Skin of body (tissue), 3 donors: ENCODE measurements around the gene AFTPH. TPM values are rescaled to one million over a fixed set of nuclear protein-coding genes. Genes with fewer than 3 reads are reported as not detected.
A peak's percentile ranks its signal among the peaks of the same experiment; 100 is the strongest.

Source experiments
- DNase-seq: peaks from one replicate; lab custom pipeline; 2025; lab: John Stamatoyannopoulos, UW
- small RNA-seq: library from RNA; depleted of rRNA; stranded (forward); fragments of <200 nt; gene quantifications from one replicate; pipeline ENCODE3, GENCODE V24; 2014; ENCODE audit warnings: low replicate concordance
- total RNA-seq: library from RNA; depleted of rRNA; stranded (reverse); fragments of >200 nt; gene quantifications from one replicate; pipeline ENCODE4 v1.2.3, GENCODE V29; 2014

Gene AFTPH
- total RNA-seq, 1 donor from 2014 or later = 55.1 TPM

DNA sequence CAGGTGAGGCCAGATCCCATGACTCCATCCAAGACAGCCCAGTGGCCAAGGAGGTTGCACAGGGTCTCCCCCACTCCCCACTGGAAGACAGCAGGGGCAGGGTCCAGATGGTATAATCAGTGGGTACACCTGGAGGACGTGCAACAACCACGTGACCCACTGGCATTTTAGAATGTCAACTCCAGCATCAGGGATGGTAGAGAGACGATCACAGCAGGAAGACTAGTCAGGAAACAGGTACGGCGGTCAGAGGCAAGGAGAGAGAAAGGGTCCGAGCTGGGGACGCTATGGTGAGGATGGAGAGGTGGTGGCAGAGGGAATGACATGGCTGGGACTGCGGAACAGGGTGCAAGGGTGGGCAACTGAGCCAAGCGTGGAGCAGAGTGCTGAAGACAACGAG lies 106.6 kb downstream of the AFTPH start:
- DNase-seq = no peak

DNA sequence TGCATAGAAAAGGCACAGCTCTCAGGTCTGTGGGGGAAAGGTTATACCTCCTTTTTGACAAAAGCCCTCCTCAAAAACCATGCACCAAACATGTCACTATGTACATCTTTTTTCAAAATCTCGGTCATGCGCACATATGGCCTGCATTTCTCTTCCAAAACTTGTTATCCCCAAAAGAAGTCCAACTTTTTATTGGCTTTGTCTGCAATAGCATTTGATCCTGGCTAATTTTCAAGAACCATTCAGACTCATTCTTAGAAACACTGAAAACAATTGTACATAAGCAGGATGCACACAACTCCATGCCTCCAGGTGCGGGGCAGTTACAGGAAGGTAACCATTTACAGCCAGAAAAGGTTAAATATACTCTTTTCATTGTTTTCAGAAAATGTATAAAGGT lies 107.6 kb downstream of the AFTPH start:
- peak; percentile 11 for DNase-seq

DNA sequence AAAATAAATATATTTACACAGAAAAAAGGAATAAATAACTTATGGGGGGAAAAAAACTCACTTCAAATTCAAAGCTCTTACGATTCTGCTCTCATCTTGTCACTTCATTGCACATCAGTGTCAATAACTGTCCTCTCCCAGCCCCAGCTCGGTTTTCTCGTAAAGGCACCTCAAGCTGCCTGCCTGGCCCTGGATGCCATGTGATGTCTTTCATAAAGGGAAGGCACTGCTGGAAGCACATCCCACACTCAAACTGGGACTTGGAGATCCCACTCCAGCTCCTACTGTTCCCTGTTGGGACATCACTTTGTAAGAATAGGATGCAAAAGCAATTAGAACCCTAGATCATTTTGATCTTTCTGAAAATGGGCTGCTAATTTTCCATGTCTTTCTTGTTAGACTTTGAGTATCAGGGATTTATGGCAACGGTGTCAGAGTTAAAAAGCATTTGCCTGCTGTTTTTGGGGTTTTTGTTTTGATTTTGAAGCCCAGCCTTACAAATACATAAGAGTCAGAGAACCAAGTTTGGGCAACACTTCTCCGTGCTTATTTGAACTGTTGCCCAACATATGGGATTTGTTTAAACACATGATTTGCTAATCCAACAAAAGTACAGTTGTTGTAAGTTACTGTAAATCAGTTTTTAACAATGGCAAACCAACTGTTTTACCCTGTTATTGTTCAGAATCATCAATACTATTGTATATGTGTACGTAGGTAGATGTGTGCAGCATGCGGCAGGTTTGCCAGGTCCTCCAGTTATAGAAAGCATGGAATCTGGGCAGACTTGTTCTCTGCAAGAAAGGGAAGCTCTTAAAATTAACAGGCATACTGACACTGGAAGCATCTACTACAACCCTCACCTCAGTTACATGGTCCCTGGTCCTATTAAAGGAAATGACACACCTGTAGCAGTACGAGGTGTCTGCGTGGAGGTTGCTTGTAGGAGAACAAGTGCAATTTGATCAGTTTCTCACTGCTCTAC lies 109.0 kb downstream of the AFTPH start:
- DNase-seq = peak; percentile 77

DNA sequence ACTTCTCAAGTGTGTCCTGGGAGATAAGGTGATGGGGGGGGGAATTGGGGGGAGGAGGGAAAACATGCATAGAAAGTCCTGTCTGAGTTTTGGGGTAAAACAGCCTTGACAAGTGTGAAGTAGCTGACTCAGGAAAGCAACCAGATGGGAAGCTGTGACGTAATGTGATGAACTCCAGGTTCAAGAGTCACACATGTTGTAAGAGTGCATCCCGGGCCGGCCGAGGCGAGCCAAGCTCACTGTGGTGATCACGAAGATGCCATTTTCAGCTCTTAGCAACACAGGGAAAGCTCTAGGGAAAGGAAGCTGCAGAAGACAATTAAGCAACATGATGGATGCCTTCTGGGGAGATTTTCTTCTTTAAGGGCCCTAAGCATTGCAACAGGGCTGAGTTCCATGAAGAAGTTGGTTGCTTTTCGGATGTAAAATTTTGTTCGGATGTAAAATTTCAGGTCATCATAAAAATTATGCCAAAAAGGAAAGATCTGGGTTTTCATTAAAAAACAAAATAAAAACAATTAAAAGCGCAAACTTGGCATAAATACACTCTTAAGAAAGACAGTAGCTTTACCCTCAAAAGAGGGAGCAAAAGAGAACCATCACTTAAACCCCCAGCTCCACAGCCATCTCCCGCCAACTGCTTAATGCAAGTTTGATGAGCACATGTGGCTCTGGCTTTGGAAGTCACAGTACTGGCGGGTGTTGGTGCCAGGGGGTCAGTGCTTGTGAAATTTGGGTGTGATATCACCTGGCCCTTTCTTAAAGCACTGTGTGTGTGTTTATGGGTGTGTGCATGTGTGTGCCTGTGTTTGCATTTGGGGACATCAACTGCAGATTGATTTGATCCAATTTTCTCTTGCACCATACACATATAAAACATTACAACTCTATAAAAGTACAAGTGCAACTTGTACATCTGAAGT lies 110.5 kb downstream of the AFTPH start:
- DNase-seq = peak; percentile 47

DNA sequence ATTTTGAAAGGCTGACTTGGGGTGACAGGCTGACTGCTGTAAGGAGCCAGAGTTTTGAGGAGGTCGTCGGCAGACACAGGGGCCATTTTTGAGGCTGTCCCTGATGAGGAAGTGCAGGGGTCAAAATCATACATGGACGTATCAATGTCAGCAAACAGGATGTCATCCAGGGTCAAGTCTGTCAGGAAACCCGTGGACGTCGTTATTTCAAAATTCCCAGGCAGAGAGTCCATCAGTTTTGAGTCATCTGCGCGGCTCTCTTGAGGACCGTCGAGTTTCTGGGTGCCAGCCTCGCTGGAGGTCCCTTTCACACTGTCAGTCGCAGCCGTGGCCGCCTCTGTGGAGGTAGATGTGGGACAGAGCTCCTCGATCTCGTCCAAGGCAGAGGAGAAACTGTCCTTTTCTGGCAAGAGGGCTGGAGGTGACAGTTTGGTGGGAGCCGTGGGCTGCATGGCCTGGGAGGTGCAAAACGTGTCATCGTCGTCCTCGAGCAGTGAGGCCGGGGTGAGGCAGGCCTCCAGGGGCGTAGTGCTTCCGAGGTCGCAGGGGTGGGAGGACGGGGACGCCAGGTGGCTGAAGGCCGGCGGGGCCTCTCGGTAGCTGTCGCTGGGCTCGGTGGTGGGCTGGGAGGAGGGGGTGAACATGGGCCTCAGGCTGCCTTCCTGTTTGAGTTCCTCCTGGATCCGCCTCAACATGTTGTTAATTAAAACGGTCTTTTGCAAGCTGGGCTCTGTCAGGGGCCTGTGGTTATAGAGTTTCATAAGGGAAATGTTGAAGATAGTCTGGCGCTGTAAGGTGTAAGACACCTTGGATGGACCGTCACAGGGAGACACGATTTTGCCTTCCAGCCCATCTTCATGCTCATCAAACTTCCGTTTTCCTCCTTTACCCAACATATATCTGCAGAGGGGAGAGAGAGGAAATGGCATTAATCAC lies 112.1 kb downstream of the AFTPH start:
- DNase-seq = peak; percentile 8

DNA sequence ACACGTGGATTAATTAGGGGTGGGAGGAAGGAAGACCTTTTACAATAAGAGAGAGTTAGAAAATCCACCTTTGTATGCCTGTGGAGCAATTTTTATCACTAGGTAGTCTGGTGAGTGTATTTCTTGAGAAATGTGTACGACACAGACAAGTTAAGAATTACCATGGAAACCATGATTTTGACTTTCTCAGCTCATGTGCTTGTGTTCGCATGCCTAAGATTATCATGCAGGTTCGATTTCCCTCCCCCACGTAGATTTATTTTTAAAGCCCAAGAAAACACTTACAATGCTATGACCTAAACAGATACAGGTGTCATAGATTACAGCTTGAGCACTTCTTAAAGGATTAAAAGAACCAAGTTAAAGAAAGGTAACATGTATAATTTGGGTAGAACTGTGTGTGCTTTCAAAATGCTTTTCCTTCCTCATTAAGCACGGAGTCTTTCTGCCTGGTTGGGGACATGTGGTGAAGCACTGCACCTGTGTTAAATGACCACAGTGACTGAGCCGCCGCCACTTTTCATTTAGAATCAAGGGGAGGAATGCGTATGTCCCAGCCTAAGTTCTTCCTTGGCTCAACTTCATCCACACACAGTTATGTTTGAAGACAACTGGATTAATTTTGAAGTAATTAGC lies 113.0 kb downstream of the AFTPH start:
- no peak for DNase-seq

DNA sequence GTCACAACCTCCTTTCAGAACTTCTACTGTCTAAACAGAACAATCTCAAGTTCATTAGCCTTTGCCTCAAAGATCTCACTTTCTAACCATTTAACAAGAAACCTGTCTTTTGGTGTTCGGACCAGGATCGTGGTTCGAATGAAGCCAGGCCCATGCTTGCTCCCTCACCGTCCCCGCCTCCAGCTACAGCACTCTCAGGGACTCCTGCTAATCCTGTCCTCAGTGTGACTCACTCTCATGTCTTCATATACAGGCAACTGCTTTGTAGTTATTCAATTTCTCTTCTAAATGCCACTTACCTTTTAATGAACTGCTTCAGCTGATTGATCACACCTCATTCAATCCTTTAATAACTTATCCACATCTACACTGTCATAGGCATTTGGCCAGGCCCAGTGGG lies 113.8 kb downstream of the AFTPH start:
- no peak for DNase-seq

DNA sequence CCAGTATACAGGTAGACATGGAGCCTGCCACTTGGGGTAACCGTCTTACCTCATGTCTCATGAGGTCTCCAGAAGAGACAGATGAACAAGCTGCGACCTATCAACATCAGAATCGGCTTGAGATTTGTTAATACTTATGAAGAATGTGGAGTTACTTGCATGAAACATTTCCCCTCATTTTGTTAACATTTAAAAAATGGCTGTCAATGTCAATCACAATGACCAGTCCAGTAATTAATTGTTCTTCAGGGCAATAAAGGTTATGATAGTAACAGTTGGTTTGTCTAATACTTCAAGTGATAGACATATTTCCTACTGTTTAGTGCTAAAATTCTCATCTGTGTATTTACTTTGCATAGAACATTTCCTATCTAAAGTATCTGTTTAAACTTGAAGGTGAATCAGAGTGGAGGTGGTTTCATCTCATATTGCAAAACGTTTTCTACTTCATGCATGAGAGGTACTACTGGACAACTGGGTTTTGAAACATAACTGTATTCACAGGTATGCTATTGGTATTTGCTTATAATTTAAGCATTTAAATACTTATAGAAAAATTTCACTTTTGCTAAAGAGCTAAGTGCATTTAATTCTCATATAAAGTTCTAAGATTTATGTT lies 114.5 kb downstream of the AFTPH start:
- DNase-seq = no peak

DNA sequence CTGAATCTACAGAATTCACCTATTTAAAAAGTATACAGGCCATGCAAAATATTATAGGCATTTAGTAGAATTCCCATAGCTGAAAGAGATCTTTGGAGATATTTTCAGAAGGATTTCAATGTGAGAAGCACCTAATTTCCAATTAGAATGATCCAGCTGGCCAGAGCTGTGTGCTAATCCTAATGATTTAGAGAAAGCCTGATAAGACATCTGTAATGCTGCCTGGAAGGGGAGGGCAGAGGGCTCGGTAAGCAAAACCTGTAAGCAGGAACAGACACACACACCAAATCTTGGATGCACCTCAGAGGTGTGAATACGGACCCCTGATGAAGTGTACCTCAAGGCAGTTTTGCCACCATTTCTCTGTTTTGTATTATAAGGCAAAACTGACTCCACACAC lies 115.6 kb downstream of the AFTPH start:
- DNase-seq = no peak

DNA sequence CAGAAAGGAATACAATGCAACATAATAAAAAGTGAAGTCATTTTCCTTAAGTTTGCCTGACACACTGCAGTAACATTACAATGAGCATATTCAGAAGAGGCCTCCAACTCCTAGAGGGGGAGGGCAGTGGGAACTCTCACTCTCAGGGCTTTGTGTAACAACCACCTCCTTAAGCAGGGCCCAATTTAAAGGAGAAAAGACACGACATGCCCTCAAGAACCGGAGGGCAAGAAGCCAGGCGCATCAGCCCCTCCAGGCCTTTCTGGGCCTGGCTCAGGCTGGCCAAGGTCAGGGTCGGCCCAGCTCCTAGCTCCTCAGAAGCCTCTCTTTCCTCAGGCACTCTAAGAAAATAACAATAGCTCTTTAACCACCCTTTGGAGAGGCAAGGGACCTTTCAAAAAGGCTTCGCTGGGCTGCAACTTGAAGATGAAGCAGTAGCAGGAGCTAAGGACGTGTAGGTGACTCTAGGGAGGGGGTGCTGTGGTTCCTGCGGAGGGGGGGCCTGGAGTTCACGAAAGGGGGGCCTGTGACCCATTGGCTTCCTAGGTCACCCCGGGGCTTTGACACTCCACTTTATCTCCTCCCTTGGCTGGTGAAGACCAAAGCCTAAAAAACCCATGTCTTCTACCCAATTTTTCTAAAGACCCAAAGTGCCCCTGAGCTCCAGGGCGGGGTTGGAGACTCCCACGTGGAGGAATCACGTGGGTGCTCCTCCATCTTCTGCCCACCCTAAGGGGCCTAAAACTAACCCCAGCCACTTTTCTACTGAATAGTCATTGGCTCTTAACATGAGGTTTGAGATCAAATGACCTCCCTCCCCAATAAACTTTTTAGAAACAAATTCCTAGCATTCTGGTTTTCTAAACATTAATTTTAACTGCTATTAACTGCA lies 116.3 kb downstream of the AFTPH start:
- DNase-seq = no peak

DNA sequence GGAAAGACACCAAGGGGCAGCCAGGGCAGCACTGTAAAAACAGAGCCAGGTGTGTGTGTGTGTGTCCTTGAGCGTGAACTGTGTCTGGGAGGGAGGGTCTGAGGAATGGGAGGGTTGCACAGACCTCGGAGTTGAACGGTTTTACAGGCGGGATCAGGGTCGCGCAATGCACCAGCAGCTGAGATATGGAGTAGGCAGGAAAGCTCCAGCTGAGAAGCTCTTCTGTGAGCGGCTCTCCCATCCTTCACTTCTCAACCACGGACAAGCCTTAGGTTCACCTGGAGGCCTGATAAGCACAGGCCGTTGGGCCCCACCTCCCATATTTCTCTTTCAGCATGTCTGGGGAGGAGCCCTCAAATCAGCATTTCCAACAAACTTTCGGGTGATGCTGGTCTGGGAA lies 117.5 kb downstream of the AFTPH start:
- DNase-seq = no peak

Small RNA genes within 50 kb of the gene (small RNA-seq; reads per million reads assigned to genes)
- not detected for gene RNU6-100P

Other genes starting within 250 kb of the AFTPH start
- gene LGALSL, start 70.2 kb upstream of the AFTPH start, total RNA-seq = 46.4 TPM
- 18.7 TPM for gene SERTAD2, start 129.6 kb downstream of the AFTPH start, total RNA-seq